HEK293T (cell line): ENCODE data around the gene PTPRD.

Experiments
- CTCF ChIA-PET: fragments of 350-600 bp; formaldehyde crosslinking; extraction: SDS; loops from one replicate; lab custom pipeline; 2021; ENCODE audit warnings: antibody characterized with exemption, inconsistent platforms; lab: Yijun Ruan, JAX
- POLR2A ChIA-PET: fragments of 350-600 bp; formaldehyde crosslinking; extraction: SDS; loops from one replicate; lab custom pipeline; 2020; ENCODE audit warnings: antibody characterized with exemption, inconsistent platforms; lab: Yijun Ruan, JAX
- DNase-seq: peaks from one replicate; pipeline ENCODE4 v3.0.0; 2012; ENCODE audit warnings: mixed read lengths; ENCODE audit errors: extremely low spot score
- ARNT ChIP-seq: fragments of 450-650 bp; IDR thresholded peaks from 2 replicates; pipeline ENCODE4 v1.6.1; 2017; ENCODE audit warnings: mild to moderate bottlenecking
- BHLHE40 ChIP-seq: fragments of 450-650 bp; IDR thresholded peaks from 2 replicates; pipeline ENCODE4 v1.6.1; 2016; ENCODE audit warnings: mild to moderate bottlenecking, moderate library complexity, borderline replicate concordance
- CTBP1 ChIP-seq: fragments of 450-650 bp; IDR thresholded peaks from 2 replicates; pipeline ENCODE4 v1.6.1; 2016; ENCODE audit warnings: borderline replicate concordance
- ELF4 ChIP-seq: fragments of 450-650 bp; IDR thresholded peaks from 2 replicates; pipeline ENCODE4 v1.6.1; 2017; ENCODE audit warnings: antibody characterized with exemption
- FOXA1 ChIP-seq: fragments of 450-650 bp; IDR thresholded peaks from 2 replicates; pipeline ENCODE4 v1.6.1; 2016; ENCODE audit warnings: mild to moderate bottlenecking
- FOXK2 ChIP-seq: fragments of 450-650 bp; IDR thresholded peaks from 2 replicates; pipeline ENCODE4 v1.6.1; 2016; ENCODE audit warnings: mild to moderate bottlenecking
- FOXM1 ChIP-seq: fragments of 450-650 bp; IDR thresholded peaks from 2 replicates; pipeline ENCODE4 v1.6.1; 2017; ENCODE audit warnings: mild to moderate bottlenecking, borderline replicate concordance
- HDGF ChIP-seq: fragments of 450-650 bp; IDR thresholded peaks from 2 replicates; pipeline ENCODE4 v1.6.1; 2017; ENCODE audit warnings: antibody characterized with exemption, borderline replicate concordance
- L3MBTL2 ChIP-seq: fragments of 450-650 bp; conservative IDR thresholded peaks from 2 replicates; pipeline ENCODE4 v1.6.1; 2016; ENCODE audit warnings: mild to moderate bottlenecking
- LEF1 ChIP-seq: fragments of 450-650 bp; IDR thresholded peaks from 2 replicates; pipeline ENCODE4 v1.6.1; 2017; ENCODE audit warnings: mild to moderate bottlenecking, borderline replicate concordance
- NFRKB ChIP-seq: fragments of 450-650 bp; IDR thresholded peaks from 2 replicates; pipeline ENCODE4 v1.6.1; 2016; ENCODE audit warnings: mild to moderate bottlenecking, moderate library complexity
- PKNOX1 ChIP-seq: fragments of 450-650 bp; IDR thresholded peaks from 2 replicates; pipeline ENCODE4 v1.6.1; 2016
- SP1 ChIP-seq: fragments of 450-650 bp; IDR thresholded peaks from 2 replicates; pipeline ENCODE4 v1.6.1; 2017
- SUZ12 ChIP-seq: fragments of 450-650 bp; IDR thresholded peaks from 2 replicates; pipeline ENCODE4 v1.6.1; 2016; ENCODE audit warnings: mild to moderate bottlenecking
- TARDBP ChIP-seq: fragments of 450-650 bp; IDR thresholded peaks from 2 replicates; pipeline ENCODE4 v1.6.1; 2016
- ZNF384 ChIP-seq: fragments of 450-650 bp; IDR thresholded peaks from 2 replicates; pipeline ENCODE4 v1.6.1; 2016

The PTPRD gene

DNA sequence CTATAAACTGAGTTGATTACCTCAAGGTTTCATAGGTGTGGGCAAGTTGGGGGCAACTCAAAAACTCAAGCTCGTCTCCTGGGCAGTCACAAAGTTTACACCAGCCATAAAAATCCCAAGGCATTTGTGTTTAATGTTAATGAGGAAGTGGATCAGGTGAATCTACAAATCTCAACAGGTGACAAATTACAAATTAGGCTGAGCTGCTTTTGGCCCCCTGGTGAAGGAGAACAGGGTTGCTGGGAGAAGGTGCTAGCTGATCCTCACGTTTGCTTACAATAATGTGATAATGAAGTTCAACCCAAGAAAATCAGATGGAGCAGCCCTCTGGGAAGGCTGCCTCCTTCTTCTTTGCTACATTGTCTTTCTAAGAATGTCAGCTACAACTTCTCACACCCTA is 2324.8 kb downstream of the PTPRD start:
- ChIA-PET POLR2A (no interaction called here), CTCF (interaction anchor here (0.7 kb wide), 1 partner anchor 11 kb away, joined by 3 read pairs; no protein-coding TSS in a partner anchor)
- DNase-seq: no peak
- TF ChIP-seq ZNF384: no peak
- TF ChIP-seq SUZ12: no peak
- TF ChIP-seq L3MBTL2: no peak
- no peak for TF ChIP-seq TARDBP
- no peak for TF ChIP-seq ARNT

DNA sequence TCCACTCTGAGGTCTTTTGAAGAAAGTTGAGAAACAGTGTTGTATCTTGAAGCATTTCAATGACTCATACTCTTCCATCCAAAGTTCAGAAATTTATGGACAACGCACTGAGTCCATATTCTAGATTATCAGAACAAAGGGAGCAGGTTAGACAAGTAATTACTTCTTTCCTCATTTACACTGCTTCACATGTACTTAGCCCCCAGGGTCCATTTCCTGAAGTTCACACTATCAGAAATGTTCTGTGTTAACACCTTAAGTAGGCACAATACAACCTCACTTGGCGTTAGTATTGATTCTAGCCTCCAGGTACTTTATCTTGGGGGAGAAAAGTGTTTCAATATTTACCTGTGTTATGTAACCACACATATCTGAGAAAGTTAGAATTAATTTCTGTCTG is 2325.3 kb downstream of the PTPRD start:
- ChIA-PET CTCF (interaction anchor here (0.7 kb wide), 1 partner anchor 12 kb away, joined by 3 read pairs; no protein-coding TSS in a partner anchor), POLR2A (no interaction called here)
- DNase-seq: no peak
- TF ChIP-seq NFRKB (no peak), L3MBTL2 (no peak), SP1 (no peak), CTBP1 (no peak), FOXK2 (no peak), PKNOX1 (no peak), TARDBP (no peak), SUZ12 (no peak)

GRCh38 chr9:8284884-8285283 is 2327.9 kb downstream of the PTPRD start:
- TF ChIP-seq ARNT (no peak), NFRKB (no peak), FOXA1 (no peak), ELF4 (no peak), ZNF384 (no peak), TARDBP (no peak), HDGF (no peak), PKNOX1 (no peak), SP1 (no peak), CTBP1 (no peak), BHLHE40 (no peak), FOXK2 (no peak), LEF1 (no peak), SUZ12 (no peak)
- POLR2A ChIA-PET: no interaction called here
- no peak for DNase-seq
- CTCF ChIA-PET: no interaction called here

DNA sequence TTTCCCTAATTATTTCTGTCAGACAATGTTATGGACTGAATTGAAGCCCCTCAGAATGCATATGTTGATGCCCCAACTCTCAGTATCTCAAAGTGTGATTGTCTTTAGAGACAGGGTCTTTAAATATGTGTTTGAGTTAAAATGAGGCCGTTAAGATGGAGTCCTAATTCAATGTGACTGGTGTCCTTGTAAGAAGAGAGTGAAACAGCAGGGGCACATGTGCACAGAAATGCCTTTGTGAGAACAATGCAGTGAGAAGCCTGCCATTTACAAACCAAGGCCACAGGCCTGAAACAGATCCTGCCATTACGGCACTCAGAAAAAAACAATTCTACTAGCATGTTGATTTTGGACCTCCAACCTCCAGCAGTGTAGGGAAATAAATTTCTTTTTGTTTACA is 2330.3 kb downstream of the PTPRD start:
- TF ChIP-seq L3MBTL2 (no peak), HDGF (no peak)
- ChIA-PET CTCF (no interaction called here), POLR2A (no interaction called here)
- no peak for DNase-seq

GRCh38 chr9:8280811-8281210 is 2332.0 kb downstream of the PTPRD start:
- DNase-seq: no peak
- ChIA-PET POLR2A (no interaction called here), CTCF (interaction anchor here (0.6 kb wide), 1 partner anchor 111 kb away, joined by 3 read pairs; no protein-coding TSS in a partner anchor)
- no peak for TF ChIP-seq FOXK2

DNA sequence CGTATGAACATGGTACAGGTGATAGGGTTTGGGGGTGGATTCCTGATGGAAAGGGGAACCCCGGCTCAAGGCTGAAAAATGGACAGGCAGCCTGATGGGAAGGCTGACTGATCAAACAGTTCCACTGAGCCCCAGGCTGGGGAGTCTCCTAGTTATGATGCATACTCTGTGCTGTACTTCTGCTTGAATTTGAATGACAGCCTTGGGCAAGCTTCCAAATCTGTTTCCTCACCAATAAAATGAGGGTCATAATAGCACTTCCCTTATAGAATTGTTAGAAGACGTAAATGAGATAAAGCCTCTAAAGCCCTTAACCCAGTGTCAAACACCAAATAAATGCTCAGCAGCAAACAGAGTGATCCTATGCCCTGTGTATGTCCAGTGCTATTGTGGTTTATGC is 2334.8 kb downstream of the PTPRD start:
- no peak for DNase-seq
- TF ChIP-seq TARDBP: no peak
- no peak for TF ChIP-seq SUZ12
- no peak for TF ChIP-seq PKNOX1
- TF ChIP-seq FOXA1: no peak
- TF ChIP-seq ELF4: no peak
- CTCF ChIA-PET: no interaction called here
- POLR2A ChIA-PET: no interaction called here

DNA sequence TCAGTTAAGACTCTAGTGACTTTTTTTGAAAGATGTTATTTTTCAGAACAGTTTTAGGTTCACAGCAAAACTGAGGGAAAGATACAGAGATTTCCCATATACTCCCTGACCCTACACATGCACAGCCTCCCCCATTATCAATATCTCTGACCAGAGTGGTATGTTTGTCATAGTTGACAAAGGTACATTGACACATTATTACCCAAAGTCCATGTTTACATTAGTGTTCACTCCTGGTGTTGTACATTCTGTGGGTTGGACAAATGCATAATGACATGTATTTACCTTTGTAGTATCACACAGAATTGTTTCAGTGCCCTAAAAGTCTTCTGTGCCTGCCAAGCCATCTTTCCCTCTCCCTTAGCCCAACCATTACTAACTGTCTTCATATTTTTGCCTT is 2342.6 kb downstream of the PTPRD start:
- no peak for TF ChIP-seq FOXK2
- no peak for TF ChIP-seq HDGF
- TF ChIP-seq SP1: no peak
- no peak for TF ChIP-seq TARDBP
- TF ChIP-seq PKNOX1: no peak
- no peak for TF ChIP-seq FOXM1
- TF ChIP-seq ELF4: no peak
- no peak for TF ChIP-seq LEF1
- no peak for TF ChIP-seq FOXA1
- no peak for TF ChIP-seq BHLHE40
- ChIA-PET POLR2A (no interaction called here), CTCF (no interaction called here)
- DNase-seq: no peak
